C4-2B (cell line): ENCODE data around the gene FMO4.
"Not testable (repeated sequence)": the region's sequence is repeated elsewhere in the genome, so short reads cannot be mapped to it uniquely, and the experiment has no call there.

Source experiments
- H3K27ac ChIP-seq: fragments of 450-650 bp; 2 replicates; pipeline ENCODE4 v1.5.1; 2017
- ZFX ChIP-seq: fragments of 450-650 bp; IDR thresholded peaks from 2 replicates; pipeline ENCODE4 v1.6.1; 2017
- TF ChIP-seq, protein P1 (sequence below): fragments of 450-650 bp; conservative IDR thresholded peaks from 2 replicates; pipeline ENCODE4 v1.5.1; 2017; ENCODE audit warnings: mild to moderate bottlenecking

The FMO4 gene

DNA sequence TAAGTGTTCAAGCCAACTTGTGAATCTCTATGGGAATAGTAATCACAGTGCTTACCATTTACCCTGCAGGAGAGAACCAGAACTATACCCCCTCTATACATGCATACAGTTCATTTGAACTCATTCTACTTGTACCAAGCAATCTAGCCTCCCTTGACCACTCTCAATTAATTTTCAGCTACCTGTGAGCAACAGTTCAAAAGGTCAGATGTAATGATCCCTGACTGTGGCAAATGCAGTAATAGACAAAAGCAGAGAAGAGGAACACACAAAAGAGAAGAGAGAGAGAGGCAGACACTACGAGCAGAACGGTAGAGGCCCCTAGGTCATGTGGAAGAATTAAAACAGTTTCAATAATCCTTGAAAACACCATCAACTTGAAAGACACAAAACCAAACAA is 52.8 kb downstream of the FMO4 start:
- TF ChIP-seq, protein P1, sequence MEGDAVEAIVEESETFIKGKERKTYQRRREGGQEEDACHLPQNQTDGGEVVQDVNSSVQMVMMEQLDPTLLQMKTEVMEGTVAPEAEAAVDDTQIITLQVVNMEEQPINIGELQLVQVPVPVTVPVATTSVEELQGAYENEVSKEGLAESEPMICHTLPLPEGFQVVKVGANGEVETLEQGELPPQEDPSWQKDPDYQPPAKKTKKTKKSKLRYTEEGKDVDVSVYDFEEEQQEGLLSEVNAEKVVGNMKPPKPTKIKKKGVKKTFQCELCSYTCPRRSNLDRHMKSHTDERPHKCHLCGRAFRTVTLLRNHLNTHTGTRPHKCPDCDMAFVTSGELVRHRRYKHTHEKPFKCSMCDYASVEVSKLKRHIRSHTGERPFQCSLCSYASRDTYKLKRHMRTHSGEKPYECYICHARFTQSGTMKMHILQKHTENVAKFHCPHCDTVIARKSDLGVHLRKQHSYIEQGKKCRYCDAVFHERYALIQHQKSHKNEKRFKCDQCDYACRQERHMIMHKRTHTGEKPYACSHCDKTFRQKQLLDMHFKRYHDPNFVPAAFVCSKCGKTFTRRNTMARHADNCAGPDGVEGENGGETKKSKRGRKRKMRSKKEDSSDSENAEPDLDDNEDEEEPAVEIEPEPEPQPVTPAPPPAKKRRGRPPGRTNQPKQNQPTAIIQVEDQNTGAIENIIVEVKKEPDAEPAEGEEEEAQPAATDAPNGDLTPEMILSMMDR: no peak

DNA sequence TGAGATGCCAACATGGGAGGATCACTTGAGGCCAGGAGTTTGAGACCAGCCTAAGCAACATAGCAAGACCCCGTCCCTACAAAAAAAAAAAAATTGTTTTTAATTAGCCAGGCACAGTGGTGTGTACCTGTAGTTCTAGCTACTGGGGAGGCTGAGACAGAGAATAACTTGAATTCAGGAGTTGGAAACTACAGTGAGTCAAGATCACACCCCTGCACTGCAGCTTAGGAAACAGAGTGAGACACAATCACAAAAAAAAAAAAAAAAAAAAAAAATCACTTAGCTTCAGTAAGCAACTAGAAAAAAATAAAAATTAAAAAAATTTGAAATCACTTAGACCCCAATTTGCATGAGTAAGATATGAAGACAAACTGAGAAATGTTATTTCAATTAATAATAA is 53.5 kb downstream of the FMO4 start:
- H3K27ac ChIP-seq: no peak overlapping the region
- TF ChIP-seq, protein P1: no peak
- TF ChIP-seq ZFX: no peak

More for the DNA sequence above, 52.8 kb downstream of the FMO4 start:
- no peak overlapping the region for H3K27ac ChIP-seq

DNA sequence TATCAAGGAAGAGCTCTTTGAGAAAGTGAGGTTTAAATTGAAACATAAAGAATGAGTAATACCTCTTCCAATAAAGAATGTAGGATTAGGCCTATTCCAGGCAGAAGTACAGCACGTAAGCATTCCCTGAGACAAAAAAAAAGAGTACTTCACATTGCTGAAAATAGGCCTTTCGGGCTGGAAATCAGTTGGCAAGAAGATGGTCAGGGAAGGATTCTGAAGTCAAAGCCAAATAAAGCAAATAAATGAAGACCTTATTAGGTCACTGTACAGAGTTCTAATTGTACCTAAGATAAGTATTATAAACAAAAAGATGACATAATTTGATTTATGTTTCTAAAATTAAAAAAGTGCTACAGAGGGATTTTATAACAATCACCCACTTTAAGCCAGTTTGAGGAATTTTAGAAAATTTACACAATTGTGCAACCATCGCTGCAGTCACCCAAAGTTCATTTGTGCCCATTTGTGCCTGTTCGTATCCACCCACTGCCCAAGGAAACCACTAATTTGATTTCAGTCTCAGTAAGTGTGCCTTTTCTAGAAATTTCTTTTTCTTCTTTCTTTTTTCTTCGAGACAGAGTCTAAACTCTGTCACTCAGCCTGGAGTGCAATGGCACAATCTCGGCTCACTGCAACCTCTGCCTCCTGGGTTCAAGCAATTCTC is 58.6 kb downstream of the FMO4 start:
- H3K27ac ChIP-seq: no peak overlapping the region
- TF ChIP-seq ZFX: no peak
- TF ChIP-seq, protein P1: no peak

DNA sequence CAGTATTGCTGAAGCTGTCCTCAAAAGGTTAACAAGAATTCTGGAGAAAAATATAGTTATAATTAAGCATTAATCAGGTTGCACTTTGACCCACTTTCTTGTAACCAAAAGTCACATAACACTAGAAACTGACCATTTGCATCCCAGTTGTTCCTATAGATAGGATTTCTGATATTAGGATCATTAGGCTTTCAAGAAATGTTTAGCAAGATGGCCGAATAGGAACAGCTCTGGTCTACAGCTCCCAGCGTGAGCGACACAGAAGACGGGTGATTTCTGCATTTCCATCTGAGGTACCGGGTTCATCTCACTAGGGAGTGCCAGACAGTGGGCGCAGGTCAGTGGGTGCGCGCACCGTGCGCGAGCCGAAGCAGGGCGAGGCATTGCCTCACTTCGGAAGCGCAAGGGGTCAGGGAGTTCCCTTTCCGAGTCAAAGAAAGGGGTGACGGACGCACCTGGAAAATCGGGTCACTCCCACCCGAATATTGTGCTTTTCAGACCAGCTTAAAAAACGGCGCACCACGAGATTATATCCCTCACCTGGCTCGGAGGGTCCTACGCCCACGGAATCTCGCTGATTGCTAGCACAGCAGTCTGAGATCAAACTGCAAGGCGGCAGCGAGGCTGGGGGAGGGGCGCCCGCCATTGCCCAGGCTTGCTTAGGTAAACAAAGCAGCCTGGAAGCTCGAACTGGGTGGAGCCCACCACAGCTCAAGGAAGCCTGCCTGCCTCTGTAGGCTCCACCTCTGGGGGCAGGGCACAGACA is 59.6 kb downstream of the FMO4 start:
- H3K27ac ChIP-seq: not testable (repeated sequence)

DNA sequence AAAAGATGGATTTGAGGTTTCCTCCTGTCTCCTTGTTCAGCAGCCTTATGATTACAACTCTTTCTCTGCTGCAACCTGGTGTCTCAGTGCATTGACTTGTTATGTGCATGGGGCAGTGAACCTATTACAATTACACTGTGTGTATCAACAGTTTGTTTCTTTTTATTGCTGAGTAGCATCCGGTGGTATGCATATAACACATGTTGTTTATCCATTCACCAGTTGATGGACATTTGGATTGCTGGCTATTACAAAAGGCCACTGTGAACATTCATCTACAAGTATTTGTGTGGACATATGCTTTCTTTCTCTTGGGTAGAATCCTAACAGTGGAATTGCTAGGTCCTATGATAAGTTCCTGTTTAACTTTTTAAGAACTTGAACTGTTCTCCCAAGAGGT is 65.9 kb downstream of the FMO4 start:
- TF ChIP-seq, protein P1: no peak
- TF ChIP-seq ZFX: no peak
- H3K27ac ChIP-seq: no peak overlapping the region

DNA sequence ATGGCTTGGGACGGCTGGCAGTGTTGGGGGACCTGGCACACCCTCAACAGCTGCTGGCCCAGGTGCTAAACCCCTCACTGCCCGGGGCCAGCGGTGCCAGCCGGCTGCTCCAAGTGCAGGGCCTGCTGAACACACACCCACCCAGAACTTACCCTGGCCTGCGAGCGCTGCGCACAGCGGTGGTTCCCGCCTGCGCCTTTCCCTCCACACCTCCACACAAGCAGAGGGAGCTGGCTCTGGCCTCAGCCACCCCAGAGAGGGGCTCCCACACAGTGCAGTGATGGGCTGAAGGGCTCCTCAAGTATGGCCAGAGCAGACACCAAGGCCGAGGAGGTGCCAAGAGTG is 67.9 kb downstream of the FMO4 start:
- no peak for TF ChIP-seq ZFX
- TF ChIP-seq, protein P1: no peak
- H3K27ac ChIP-seq: no peak overlapping the region

DNA sequence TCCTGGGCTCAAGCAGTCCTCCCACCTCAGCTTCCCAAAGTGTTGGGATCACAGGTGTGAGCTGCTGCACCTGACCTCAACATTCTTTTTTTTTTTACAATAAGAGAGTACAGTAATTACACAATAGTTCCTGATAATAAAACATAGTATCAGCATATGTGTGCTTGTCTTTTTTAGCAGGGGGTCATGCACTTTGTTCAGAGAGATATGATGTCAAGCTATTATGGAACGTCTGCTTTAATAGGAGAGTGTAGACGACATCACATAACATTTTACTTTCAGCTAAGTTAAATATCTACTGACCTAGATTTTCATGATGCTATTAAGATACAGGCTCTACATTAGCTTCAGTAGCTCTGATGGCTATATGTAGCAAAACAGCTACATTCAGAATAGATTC is 70.5 kb downstream of the FMO4 start:
- no peak for TF ChIP-seq ZFX
- TF ChIP-seq, protein P1: no peak
- no peak overlapping the region for H3K27ac ChIP-seq

DNA sequence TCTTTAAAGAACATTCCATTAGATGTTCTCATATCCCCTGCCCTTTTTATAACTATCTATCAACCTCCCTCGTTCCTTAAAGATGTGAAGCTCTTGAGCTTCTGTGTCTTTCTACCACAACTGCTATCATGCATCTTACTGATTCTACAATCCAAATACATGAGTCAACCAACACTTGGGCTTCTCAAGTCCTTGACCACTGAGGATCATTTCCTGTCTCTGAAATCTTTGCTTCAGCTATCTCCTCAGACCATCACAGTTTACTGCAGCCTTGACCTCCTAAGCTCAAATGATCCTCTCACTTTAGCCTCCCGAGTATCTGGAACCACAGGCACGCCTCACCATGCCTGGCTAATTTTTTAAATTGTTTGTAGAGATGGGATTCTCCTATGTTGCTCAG is 75.2 kb downstream of the FMO4 start:
- TF ChIP-seq, protein P1: no peak
- no peak for TF ChIP-seq ZFX

DNA sequence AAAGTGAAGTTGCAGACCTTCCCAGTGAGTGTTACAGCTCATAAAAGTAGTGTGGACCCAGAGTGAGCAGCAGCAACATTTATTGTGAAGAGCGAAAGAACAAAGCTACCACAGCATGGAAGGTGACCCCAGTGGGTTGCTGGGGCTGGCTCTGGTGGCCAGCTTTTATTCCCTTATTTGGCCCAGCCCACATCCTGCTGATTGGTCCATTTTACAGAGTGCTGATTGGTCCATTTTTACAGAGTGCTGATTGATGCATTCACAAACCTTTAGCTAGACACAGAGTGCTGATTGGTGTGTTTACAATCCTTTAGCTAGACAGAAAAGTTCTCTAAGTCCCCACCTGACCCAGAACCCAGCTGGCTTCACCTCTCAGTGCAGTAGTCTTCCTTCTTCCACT is 76.8 kb downstream of the FMO4 start:
- H3K27ac ChIP-seq: not testable (repeated sequence)

More for the DNA sequence above, 75.2 kb downstream of the FMO4 start:
- H3K27ac ChIP-seq: no peak overlapping the region
